HepG2 (cell line): ENCODE data around the gene DAPK1. TPM values are rescaled to one million over a fixed set of nuclear protein-coding genes. Genes with fewer than 3 reads are reported as not detected.

Experiments
- ATAC-seq: fragments of 200-7000 bp; cut with Tn5 transposase; 3 replicates; pipeline ENCODE4 v1.9.1; 2020; ENCODE audit warnings: mild to moderate bottlenecking, moderate library complexity
- BruUV-seq: library from RNA; stranded (reverse); fragments of 400-500 nt; replicated peaks from 2 replicates; lab custom pipeline; 2021; lab: Mats Ljungman, UMichigan
- CTCF ChIA-PET: fragments of 300-600 bp; formaldehyde crosslinking; extraction: SDS; loops from one replicate; lab custom pipeline; 2021; ENCODE audit warnings: low total read pairs, inconsistent platforms, low intra/inter-chr PET ratio; lab: Yijun Ruan, JAX
- POLR2A ChIA-PET: fragments of 350-600 bp; sonication (Branson Sonifier 250); formaldehyde crosslinking; loops from one replicate; lab custom pipeline; 2020; ENCODE audit warnings: antibody characterized with exemption, inconsistent platforms; lab: Yijun Ruan, JAX
- DNase-seq: peaks from one replicate; pipeline ENCODE4 v3.0.0-alpha.2; 2015; ENCODE audit warnings: low spot score
- FAIRE-seq: peaks from 3 replicates; lab custom pipeline; 2011; peaks lifted over from hg19 to GRCh38; lab: Jason Lieb, UNC
- H2AFZ ChIP-seq: one replicate; pipeline ENCODE4 v1.6.1; 2011; ENCODE audit warnings: low read length, inconsistent platforms
- H3K27ac ChIP-seq: fragments of 300-600 bp; 3 replicates; pipeline ENCODE4 v1.8.0; 2011; ENCODE audit warnings: mixed run types, mild to moderate bottlenecking, mixed read lengths, low read length, inconsistent platforms; ENCODE audit not compliant: insufficient read depth; ENCODE audit errors: extremely low read length
- H3K27me3 ChIP-seq, 2 experiments: fragments of 200-600 bp in 1 of 2; 2 replicates in 1 of 2; 3 replicates in 1 of 2; pipeline versions ENCODE4 v1.6.0 to v1.8.0; 2011; ENCODE audit warnings: low read length in 2 of 2, mild to moderate bottlenecking in 2 of 2, moderate library complexity in 2 of 2, inconsistent platforms in 1 of 2; ENCODE audit not compliant: insufficient read depth in 2 of 2, control insufficient read depth in 1 of 2
- H3K36me3 ChIP-seq, 2 experiments: fragments of 200-600 bp in 1 of 2; replicated peaks in 1 of 2; 2 replicates in 1 of 2; 3 replicates in 1 of 2; pipeline versions ENCODE4 v1.5.1 to v1.8.0; 2011; ENCODE audit warnings: low read length in 2 of 2, inconsistent platforms in 1 of 2; ENCODE audit not compliant: insufficient read depth in 2 of 2, control insufficient read depth in 1 of 2
- H3K4me1 ChIP-seq: 2 replicates; pipeline ENCODE4 v1.5.1; 2012; ENCODE audit warnings: low read length, inconsistent platforms; ENCODE audit not compliant: insufficient read depth
- H3K4me2 ChIP-seq: 2 replicates; pipeline ENCODE4 v1.6.0; 2011; ENCODE audit warnings: low read depth, low read length, inconsistent platforms
- H3K4me3 ChIP-seq, 3 experiments: fragments of 200-600 bp in 1 of 3; sonication (generic), shearing (Covaris generic) in 1 of 3; replicated peaks in 1 of 3; 2 replicates each; pipeline ENCODE4 v1.5.1; 2011 to 2016; ENCODE audit warnings: low read length in 3 of 3, inconsistent platforms in 2 of 3, low read depth in 2 of 3, mild to moderate bottlenecking in 2 of 3, control low read depth in 1 of 3, mixed read lengths in 1 of 3; ENCODE audit not compliant: insufficient read depth in 1 of 3
- H3K79me2 ChIP-seq: one replicate; pipeline ENCODE4 v1.6.1; 2011; ENCODE audit warnings: low read length, inconsistent platforms; ENCODE audit not compliant: insufficient read depth
- H3K9ac ChIP-seq: 2 replicates; pipeline ENCODE4 v1.6.0; 2011; ENCODE audit warnings: mild to moderate bottlenecking, low read depth, low read length, inconsistent platforms; ENCODE audit not compliant: insufficient read depth
- H3K9me3 ChIP-seq: 2 replicates; pipeline ENCODE4 v1.5.1; 2012; ENCODE audit warnings: mild to moderate bottlenecking, low read length
- H4K20me1 ChIP-seq: 2 replicates; pipeline ENCODE4 v1.6.0; 2011; ENCODE audit warnings: inconsistent platforms, mild to moderate bottlenecking, low read length, moderate library complexity; ENCODE audit not compliant: insufficient read depth
- AHR ChIP-seq: IDR thresholded peaks from 2 replicates; pipeline ENCODE4 v1.6.1; 2018; ENCODE audit warnings: missing genetic modification reagents, missing compliant biosample characterization
- BRD4 ChIP-seq: sonication (generic); formaldehyde crosslinking; IDR thresholded peaks from 2 replicates; pipeline ENCODE4 v1.4.0; 2020; ENCODE audit warnings: missing genetic modification reagents
- GATAD2A ChIP-seq: IDR thresholded peaks from 2 replicates; pipeline ENCODE4 v1.6.1; 2016
- KLF15 ChIP-seq: sonication (generic); formaldehyde crosslinking; IDR thresholded peaks from 2 replicates; pipeline ENCODE4 v1.8.1; 2023; ENCODE audit warnings: borderline replicate concordance, mild to moderate bottlenecking, inconsistent platforms, missing genetic modification reagents, mixed read lengths
- NCOA2 ChIP-seq: sonication (generic); formaldehyde crosslinking; IDR thresholded peaks from 2 replicates; pipeline ENCODE4 v1.8.0; 2022; ENCODE audit warnings: inconsistent platforms
- NFE2L2 ChIP-seq: fragments of 150-350 bp; IDR thresholded peaks from 2 replicates; pipeline ENCODE4 v1.6.1; 2014; ENCODE audit warnings: low read length
- SP2 ChIP-seq: sonication (generic); formaldehyde crosslinking; IDR thresholded peaks from 2 replicates; pipeline ENCODE4 v1.5.1; 2020; ENCODE audit warnings: mild to moderate bottlenecking, missing genetic modification reagents
- ZBTB3 ChIP-seq: sonication (generic); formaldehyde crosslinking; IDR thresholded peaks from 2 replicates; pipeline ENCODE4 v1.4.0; 2020; ENCODE audit warnings: low read depth, mild to moderate bottlenecking, moderate library complexity, missing genetic modification reagents, borderline replicate concordance
- ZFAT ChIP-seq: sonication (generic); formaldehyde crosslinking; conservative IDR thresholded peaks from 2 replicates; pipeline ENCODE4 v1.8.1; 2023; ENCODE audit warnings: missing genetic modification reagents, inconsistent platforms
- ZMYM3 ChIP-seq: sonication (generic); formaldehyde crosslinking; IDR thresholded peaks from 2 replicates; pipeline ENCODE4 v1.5.1; 2020; ENCODE audit warnings: mild to moderate bottlenecking, missing genetic modification reagents
- WGBS: methylation state at CpG from one replicate; pipeline ENCODE4 v1.1.6; 2017; ENCODE audit warnings: low lambda C conversion rate; 5-methylcytosine and 5-hydroxymethylcytosine counted together
- in situ Hi-C: cut with HindIII; loops from 2 replicates; pipeline ENCODE4 v1.10.0; 2017; ENCODE audit warnings: low pct_unique_long_range_greater_than_20kb; ENCODE audit not compliant: extremely low pct_ligation_motif_present
- intact Hi-C: fragments of 100-400 bp; cut with micrococcal nuclease; formaldehyde crosslinking; loops from one replicate; pipeline ENCODE4 v1.10.0; 2022; ENCODE audit not compliant: unreplicated experiment
- polyA plus RNA-seq, 8 experiments: library from polyadenylated mRNA; depleted of rRNA in 3 of 8; stranded (reverse) in 7 of 8; unstranded in 1 of 8; fragments of >200 nt; fragmentation: Illumina TruSeq in 4 of 8; extraction: Trizol in 4 of 8; gene quantifications; 2 replicates each; pipeline versions ENCODE4 v1.2.1 to v1.2.3, GENCODE V29; 2011 to 2016; ENCODE audit warnings: low read depth in 4 of 8, missing spikeins in 1 of 8, mixed read lengths in 1 of 8; ENCODE audit not compliant: insufficient read depth in 1 of 8
- total RNA-seq, 5 experiments: library from RNA; depleted of rRNA; stranded (reverse); fragments of >200 nt; fragmentation: Illumina TruSeq; extraction: Trizol; gene quantifications; 2 replicates each; pipeline ENCODE4 v1.2.3, GENCODE V29; 2016; ENCODE audit warnings: low read depth in 1 of 5
- TF ChIP-seq, protein P1 (sequence below): sonication (generic); formaldehyde crosslinking; IDR thresholded peaks from 2 replicates; pipeline ENCODE4 v1.4.0; 2020; ENCODE audit warnings: mild to moderate bottlenecking, missing genetic modification reagents
- TF ChIP-seq, protein P2 (sequence below): sonication (generic); formaldehyde crosslinking; IDR thresholded peaks from 2 replicates; pipeline ENCODE4 v1.4.0; 2020; ENCODE audit warnings: missing genetic modification reagents, borderline replicate concordance

DAPK1 gene
- total and polyA plus RNA-seq, 2 of the 13 experiments (the other 11 are each of a cell fraction or from before 2014, with no cell fraction given): 35.7 to 35.9 TPM

GRCh38 chr9:87713988-87714330, 216.3 kb downstream of the DAPK1 start:
- Histone ChIP-seq H3K36me3 (no peaks in the 10 kb centered on the region), H3K4me2 (no peak overlapping the region), H3K9me3 (no peaks in the 10 kb centered on the region), H3K79me2 (no peaks in the 10 kb centered on the region), H3K4me1 (peaks cover 49% of the 10 kb centered on the region), H4K20me1 (no peaks in the 10 kb centered on the region), H2AFZ (no peak overlapping the region), H3K4me3 (no peak overlapping the region), H3K9ac (no peak overlapping the region), H3K27ac (no peak overlapping the region), H3K27me3 (peaks cover 0 to 3% of the 10 kb centered on the region in 2 experiments; a peak in 1 of 5 replicates)
- no peak for FAIRE-seq
- ChIA-PET POLR2A (interaction anchor here (2.2 kb wide), 1 partner anchor 12 kb away, joined by 20 read pairs; the partner anchor contains the start of gene CTSL), CTCF (no interaction called here)
- ATAC-seq: no peak
- in situ Hi-C loops: no loop called here
- WGBS: 68% methylated on average over 5 of the region's 5 CpGs
- no TSS peak for BruUV-seq
- no peak for DNase-seq
- intact Hi-C loops: no loop called here
- TF ChIP-seq, protein P1, sequence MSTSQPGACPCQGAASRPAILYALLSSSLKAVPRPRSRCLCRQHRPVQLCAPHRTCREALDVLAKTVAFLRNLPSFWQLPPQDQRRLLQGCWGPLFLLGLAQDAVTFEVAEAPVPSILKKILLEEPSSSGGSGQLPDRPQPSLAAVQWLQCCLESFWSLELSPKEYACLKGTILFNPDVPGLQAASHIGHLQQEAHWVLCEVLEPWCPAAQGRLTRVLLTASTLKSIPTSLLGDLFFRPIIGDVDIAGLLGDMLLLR (CRISPR knock-in tag): no peak
- no peak for TF ChIP-seq SP2 (CRISPR knock-in tag)
- no peak for TF ChIP-seq NCOA2
- TF ChIP-seq, protein P2, sequence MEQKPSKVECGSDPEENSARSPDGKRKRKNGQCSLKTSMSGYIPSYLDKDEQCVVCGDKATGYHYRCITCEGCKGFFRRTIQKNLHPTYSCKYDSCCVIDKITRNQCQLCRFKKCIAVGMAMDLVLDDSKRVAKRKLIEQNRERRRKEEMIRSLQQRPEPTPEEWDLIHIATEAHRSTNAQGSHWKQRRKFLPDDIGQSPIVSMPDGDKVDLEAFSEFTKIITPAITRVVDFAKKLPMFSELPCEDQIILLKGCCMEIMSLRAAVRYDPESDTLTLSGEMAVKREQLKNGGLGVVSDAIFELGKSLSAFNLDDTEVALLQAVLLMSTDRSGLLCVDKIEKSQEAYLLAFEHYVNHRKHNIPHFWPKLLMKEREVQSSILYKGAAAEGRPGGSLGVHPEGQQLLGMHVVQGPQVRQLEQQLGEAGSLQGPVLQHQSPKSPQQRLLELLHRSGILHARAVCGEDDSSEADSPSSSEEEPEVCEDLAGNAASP: no peak
- TF ChIP-seq ZMYM3: no peak
- TF ChIP-seq KLF15: no peak
- TF ChIP-seq ZFAT (CRISPR knock-in tag): no peak
- no peak for TF ChIP-seq GATAD2A
- TF ChIP-seq AHR (CRISPR knock-in tag): no peak
- TF ChIP-seq NFE2L2: no peak
- TF ChIP-seq BRD4 (CRISPR knock-in tag): no peak
- no peak for TF ChIP-seq ZBTB3 (CRISPR knock-in tag)
